Memory B cell (primary cell): ENCODE data around the gene MMP15.
"Not testable (repeated sequence)": the region's sequence is repeated elsewhere in the genome, so short reads cannot be mapped to it uniquely, and the experiment has no call there.

Source experiments
- ATAC-seq: fragments of 150-1000 bp; cut with Tn5 transposase; 2 replicates; pipeline ENCODE4 v1.10.0; 2021; ENCODE audit warnings: low read depth, mild to moderate bottlenecking, moderate library complexity
- DNase-seq, 2 donors: peaks; one replicate each; pipeline ENCODE4 v3.0.0; 2022; ENCODE audit warnings: low spot score in 2 of 2
- H3K27ac Mint-ChIP-seq: one replicate; pipeline ENCODE4 v1.8.0; 2022; ENCODE audit warnings: mild to moderate bottlenecking, moderate library complexity, mixed read lengths
- H3K27me3 Mint-ChIP-seq: one replicate; pipeline ENCODE4 v1.8.0; 2022; ENCODE audit warnings: mixed read lengths
- H3K36me3 Mint-ChIP-seq: one replicate; pipeline ENCODE4 v1.8.0; 2022; ENCODE audit warnings: mild to moderate bottlenecking, mixed read lengths
- H3K4me1 Mint-ChIP-seq: one replicate; pipeline ENCODE4 v1.8.0; 2022; ENCODE audit warnings: mixed read lengths
- H3K4me3 Mint-ChIP-seq: one replicate; pipeline ENCODE4 v1.8.0; 2022; ENCODE audit warnings: mild to moderate bottlenecking, moderate library complexity, mixed read lengths
- H3K9me3 Mint-ChIP-seq: one replicate; pipeline ENCODE4 v1.8.0; 2022; ENCODE audit warnings: mixed read lengths

MMP15 gene

DNA sequence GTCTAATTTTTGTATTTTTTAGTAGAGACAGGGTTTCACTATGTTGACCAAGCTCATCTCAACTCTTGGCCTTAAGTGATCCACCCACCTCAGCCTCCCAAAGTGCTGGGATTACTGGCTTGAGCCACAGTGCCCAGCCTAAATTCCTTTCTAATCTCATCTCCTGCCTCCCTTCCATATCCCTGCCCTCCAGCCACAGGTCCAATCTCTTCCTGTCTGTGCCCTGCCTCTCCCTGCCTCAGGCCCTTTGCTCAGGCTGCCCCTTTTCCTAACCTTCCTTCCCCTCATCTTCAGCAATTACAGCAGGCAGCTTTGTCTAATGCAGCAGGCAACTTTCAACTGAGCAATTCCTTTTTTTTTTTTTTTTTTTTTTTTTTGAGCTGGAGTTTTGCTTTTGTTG lies 56.8 kb downstream of the MMP15 start:
- Mint-ChIP-seq H3K27me3 (peaks cover 2% of the 10 kb centered on the region), H3K9me3 (no peaks in the 10 kb centered on the region), H3K4me1 (no peaks in the 10 kb centered on the region), H3K36me3 (no peaks in the 10 kb centered on the region), H3K4me3 (no peak overlapping the region), H3K27ac (no peak overlapping the region)
- ATAC-seq = no peak
- no peak for DNase-seq

DNA sequence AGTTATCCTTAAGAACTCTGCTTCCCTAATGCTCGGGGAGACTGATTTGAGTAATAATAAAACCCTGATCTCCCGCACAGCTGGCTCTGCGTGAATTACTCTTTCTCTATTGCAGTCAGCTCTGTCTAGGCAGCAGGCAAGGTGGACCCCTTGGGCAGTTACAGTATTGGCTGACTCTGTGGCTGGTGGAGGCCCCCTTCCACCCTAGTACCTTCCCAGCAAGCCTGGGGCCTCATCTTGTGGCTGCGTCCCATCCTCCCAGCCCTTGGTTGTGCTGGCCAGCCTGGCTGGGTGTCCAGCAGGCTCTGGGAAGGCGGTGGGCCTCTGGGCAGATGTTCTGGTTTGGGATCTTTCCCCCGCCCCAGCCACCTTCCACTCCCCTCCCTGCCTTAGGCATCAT lies 59.1 kb downstream of the MMP15 start:
- no peak overlapping the region for H3K27ac Mint-ChIP-seq
- DNase-seq (no peak), ATAC-seq (no peak)
- H3K9me3 Mint-ChIP-seq = no peaks in the 10 kb centered on the region
- H3K4me3 Mint-ChIP-seq = no peak overlapping the region
- H3K27me3 Mint-ChIP-seq = peaks cover 2% of the 10 kb centered on the region
- H3K36me3 Mint-ChIP-seq = no peaks in the 10 kb centered on the region
- H3K4me1 Mint-ChIP-seq = no peaks in the 10 kb centered on the region

DNA sequence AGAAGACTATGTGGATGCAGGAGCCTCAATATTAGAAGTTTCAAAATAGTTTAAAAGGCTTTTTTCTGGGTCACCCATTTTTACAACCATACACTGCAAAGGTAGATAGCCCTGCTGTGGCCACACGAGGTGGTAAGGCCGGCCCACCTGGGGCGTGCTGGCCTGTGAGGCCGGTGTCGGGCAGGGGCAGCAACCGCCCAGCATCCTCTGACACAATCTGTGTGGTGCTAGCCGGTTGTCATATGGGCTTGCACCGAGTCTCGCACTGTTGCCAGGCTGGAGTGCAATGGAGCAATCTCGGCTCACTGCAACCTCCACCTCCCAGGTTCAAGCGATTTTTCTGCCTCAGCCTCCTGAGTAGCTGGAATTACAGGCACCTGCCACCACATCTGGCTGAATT lies 59.6 kb downstream of the MMP15 start:
- DNase-seq = no peak
- H3K27ac Mint-ChIP-seq = no peak overlapping the region
- H3K4me3 Mint-ChIP-seq = no peak overlapping the region
- H3K27me3 Mint-ChIP-seq = peaks cover 2% of the 10 kb centered on the region
- H3K9me3 Mint-ChIP-seq = no peaks in the 10 kb centered on the region
- ATAC-seq = no peak
- H3K4me1 Mint-ChIP-seq = no peaks in the 10 kb centered on the region
- no peaks in the 10 kb centered on the region for H3K36me3 Mint-ChIP-seq

DNA sequence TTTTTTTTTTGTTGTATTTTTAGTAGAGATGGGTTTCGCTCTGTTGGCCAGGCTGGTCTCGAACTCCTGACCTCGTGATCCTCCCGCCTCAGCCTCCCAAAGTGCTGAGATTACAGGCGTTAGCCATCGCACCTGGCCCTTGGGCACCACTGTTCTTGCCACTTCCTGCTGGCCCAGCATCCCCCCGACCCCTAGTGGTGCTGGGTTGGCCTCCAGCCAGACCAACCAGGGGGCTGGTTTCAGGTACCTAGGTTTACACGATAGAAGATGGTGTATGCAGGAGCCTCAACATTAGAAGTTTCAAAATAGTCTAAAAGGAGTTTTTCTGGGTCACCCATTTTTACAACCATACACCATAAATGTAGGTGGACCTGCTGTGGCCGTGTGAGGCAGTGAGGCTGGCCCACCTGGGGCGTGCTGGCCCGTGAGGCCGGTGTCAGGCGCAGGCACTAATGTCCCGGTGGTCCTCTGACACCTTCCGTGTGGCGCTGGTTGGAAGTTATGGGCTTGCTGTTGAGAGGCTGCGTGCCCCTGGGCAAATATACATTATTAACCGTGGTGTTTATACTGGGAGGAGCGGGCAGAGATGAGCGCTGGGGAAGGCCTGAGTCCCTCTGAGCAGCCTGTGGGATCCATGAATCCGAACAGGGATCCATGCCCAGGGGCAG lies 60.2 kb downstream of the MMP15 start:
- ATAC-seq (no peak), DNase-seq (no peak)
- Mint-ChIP-seq H3K9me3 (no peaks in the 10 kb centered on the region), H3K4me1 (no peaks in the 10 kb centered on the region), H3K27ac (no peak overlapping the region), H3K36me3 (no peaks in the 10 kb centered on the region), H3K27me3 (peaks cover 2% of the 10 kb centered on the region), H3K4me3 (no peak overlapping the region)

DNA sequence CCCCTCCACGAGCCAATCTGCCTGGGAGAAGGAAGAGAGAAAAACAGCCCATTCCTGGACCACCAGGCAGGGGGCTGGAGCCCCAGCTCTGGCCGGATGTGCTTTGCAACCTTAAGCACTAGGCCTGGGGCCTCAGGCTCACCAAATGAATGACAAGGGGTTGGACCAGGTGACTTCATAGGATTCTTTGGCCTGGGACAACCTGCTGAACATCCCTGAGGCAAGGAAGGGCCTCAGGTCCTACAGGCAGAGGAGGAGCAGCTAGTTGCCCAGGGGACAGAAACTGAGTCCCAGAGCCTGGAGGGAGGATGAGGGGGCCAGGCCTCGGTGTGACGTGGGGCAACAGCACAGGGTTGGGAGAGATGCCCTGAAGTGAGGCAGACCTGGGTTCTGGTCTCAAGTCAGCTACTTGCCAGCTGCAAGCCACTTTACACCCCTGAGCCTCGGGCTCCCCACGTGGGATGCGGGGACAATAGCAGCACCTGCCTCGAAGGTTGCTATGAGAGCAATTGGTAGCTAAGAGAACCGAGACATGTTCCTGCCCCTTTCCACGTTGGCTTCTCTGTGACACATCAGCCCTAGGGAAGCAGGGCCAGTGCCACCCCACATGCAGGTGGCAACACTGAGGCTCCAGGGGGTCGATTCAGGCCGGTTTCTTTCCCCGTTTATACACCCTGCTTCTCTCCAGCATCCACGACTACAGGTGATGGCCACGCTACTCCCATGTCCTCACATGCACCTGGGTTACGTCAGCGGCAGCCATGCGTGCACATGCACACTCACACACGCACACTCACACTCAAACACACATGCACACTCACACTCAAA lies 61.0 kb downstream of the MMP15 start:
- H3K4me1 Mint-ChIP-seq = no peaks in the 10 kb centered on the region
- H3K9me3 Mint-ChIP-seq = no peaks in the 10 kb centered on the region
- DNase-seq (no peak), ATAC-seq (no peak)
- H3K4me3 Mint-ChIP-seq = no peak overlapping the region
- H3K36me3 Mint-ChIP-seq = no peaks in the 10 kb centered on the region
- H3K27me3 Mint-ChIP-seq = peaks cover 2% of the 10 kb centered on the region
- no peak overlapping the region for H3K27ac Mint-ChIP-seq

DNA sequence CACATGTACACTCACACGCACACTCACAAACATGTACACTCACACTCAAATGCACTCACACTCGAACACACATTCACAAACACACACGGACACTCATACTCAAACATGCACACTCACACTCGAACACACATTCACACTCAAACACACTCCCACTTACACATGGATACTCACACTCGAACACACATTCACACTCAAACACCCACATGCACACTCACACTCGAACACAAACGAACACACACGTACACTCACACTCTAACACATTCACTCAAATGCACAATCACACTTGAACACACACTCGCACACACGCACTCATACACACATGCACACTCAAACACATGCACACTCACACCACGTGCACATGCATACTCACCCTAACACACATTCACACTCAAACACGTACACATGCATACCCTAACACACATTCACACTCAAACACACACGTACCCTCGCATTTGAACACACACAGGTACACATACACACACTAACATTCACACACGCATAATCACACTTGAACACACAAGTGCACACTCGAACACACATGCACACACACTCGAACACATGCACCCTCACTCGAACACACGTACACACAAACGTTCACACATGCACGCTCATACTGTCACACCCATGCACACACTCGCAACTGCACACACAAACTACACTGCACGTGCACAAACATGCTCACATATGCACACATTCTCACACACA lies 61.8 kb downstream of the MMP15 start:
- H3K36me3 Mint-ChIP-seq = no peaks in the 10 kb centered on the region
- no peaks in the 10 kb centered on the region for H3K4me1 Mint-ChIP-seq
- H3K27me3 Mint-ChIP-seq = peaks cover 2% of the 10 kb centered on the region
- H3K4me3 Mint-ChIP-seq = no peak overlapping the region
- H3K9me3 Mint-ChIP-seq = no peaks in the 10 kb centered on the region
- no peak for DNase-seq
- ATAC-seq = no peak
- no peak overlapping the region for H3K27ac Mint-ChIP-seq

DNA sequence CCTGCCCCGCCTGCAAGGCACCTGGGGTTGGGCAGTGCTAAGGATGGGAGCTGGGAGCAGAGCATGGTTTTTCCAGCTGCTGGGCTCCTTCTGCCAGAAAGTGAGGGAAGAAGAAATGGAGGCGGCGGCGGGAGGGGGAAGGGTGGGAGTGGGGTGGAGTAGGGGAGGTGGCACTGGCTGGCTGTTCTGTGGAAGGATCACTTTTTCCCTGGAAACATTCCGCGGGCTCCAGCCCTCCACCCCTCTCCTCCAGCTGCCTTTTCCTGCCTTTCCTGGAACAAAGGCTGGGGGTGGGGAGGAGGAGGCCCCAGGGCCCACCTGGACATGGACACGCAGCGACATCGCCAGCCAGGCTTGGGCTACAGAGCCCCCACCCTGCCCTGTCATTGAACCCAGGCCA lies 62.5 kb downstream of the MMP15 start:
- no peak for ATAC-seq
- H3K27ac Mint-ChIP-seq = no peak overlapping the region
- no peaks in the 10 kb centered on the region for H3K4me1 Mint-ChIP-seq
- no peaks in the 10 kb centered on the region for H3K9me3 Mint-ChIP-seq
- no peaks in the 10 kb centered on the region for H3K27me3 Mint-ChIP-seq
- no peak overlapping the region for H3K4me3 Mint-ChIP-seq
- DNase-seq = no peak
- H3K36me3 Mint-ChIP-seq = no peaks in the 10 kb centered on the region

DNA sequence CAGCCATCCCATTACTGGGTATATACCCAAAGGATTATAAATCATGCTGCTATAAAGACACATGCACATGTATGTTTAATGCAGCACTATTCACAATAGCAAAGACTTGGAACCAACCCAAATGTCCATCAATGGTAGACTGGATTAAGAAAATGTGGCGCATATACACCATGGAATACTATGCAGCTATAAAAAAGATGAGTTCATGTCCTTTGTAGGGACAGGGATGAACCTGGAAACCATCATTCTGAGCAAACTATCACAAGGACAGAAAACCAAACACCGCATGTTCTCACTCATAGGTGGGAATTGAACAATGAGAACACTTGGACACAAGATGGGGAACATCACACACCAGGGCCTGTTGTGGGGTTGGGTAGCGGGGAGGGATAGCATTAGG lies 64.8 kb downstream of the MMP15 start:
- not testable (repeated sequence) for H3K9me3 Mint-ChIP-seq, H3K4me3 Mint-ChIP-seq, H3K36me3 Mint-ChIP-seq, H3K27ac Mint-ChIP-seq, H3K4me1 Mint-ChIP-seq, DNase-seq, H3K27me3 Mint-ChIP-seq, ATAC-seq

DNA sequence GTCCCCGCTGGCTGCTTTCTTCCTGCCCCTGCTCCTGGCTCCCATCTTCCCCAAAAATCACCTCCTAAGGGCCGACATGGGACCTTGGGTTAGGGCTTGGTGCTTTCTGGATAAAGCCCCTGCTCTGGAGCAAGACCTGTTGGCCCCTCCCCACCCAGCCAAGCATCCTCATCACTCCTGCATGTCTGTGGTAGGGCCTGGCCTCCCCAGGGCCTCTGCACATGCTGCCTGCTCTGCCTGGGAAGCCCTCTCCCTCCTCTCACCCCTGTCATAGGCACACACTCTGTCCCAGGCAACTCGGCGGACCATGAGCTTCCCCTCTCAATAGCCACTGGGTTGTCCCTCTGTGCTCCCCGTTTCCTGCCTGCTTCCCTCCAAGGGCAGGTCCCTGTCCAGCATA lies 68.5 kb downstream of the MMP15 start:
- ATAC-seq (no peak), DNase-seq (no peak)
- no peak overlapping the region for H3K4me3 Mint-ChIP-seq
- peaks cover 12% of the 10 kb centered on the region for H3K27me3 Mint-ChIP-seq
- no peaks in the 10 kb centered on the region for H3K36me3 Mint-ChIP-seq
- H3K27ac Mint-ChIP-seq = no peak overlapping the region
- H3K9me3 Mint-ChIP-seq = no peaks in the 10 kb centered on the region
- H3K4me1 Mint-ChIP-seq = peaks cover 2% of the 10 kb centered on the region

DNA sequence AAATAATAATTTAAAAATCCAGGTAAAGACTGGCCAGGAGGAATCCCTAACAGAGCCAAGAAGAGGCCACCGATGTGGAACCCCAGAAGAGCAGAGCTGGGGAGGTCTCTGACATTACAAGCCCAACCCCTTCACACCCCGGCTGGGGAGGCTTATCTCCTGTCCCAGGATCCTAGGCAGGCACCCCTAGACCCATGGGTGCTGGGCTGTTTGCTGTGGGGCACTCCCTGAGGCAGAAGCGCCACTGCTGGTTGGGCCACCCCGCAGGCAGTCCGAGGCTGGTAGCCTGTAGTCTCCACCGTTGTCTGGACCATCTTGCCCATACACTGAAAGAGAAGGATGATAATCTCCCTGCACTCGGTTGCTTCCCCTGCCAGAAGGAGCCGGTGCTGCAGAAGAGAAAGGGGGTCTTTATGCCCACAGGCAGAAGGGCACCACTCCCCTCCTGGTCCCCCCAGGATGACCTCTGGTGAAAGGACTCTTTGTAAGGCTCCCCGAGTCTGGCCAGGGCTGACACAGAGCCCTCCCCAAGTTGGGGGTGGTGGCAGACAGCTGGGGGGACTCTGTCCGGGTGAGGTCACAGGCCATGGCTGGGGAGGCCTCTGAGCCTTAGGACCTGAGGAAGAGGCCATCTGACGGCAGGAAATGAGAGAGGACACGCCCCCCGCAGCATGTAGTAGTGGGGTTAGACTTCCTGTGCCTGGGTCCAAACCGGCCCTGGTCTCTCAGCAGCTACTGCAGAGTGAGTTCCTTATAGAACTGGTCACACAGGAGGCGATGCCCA lies 69.4 kb downstream of the MMP15 start:
- peaks cover 2% of the 10 kb centered on the region for H3K4me1 Mint-ChIP-seq
- DNase-seq (no peak), ATAC-seq (no peak)
- H3K9me3 Mint-ChIP-seq = no peaks in the 10 kb centered on the region
- H3K4me3 Mint-ChIP-seq = no peak overlapping the region
- H3K27me3 Mint-ChIP-seq = peaks cover 12% of the 10 kb centered on the region
- H3K27ac Mint-ChIP-seq = no peak overlapping the region
- H3K36me3 Mint-ChIP-seq = no peaks in the 10 kb centered on the region

DNA sequence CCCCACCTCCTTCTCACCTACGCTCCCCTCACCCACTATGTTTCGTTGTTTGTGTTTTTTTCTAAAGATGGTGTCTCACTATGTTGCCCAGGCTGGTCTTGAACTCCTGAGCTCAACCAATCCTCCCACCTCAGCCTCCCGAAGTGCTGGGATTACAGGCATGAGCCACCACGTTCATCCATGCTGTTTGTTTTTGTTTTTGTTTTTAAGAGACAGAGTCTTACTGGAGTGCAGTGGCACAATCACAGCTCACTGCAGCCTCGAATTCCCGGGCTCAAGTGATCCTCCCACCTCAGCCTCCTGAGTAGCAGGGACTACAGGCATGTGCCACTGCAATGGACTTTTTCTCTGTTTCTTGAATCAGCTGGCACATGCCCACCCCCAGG lies 70.0 kb downstream of the MMP15 start:
- H3K36me3 Mint-ChIP-seq, DNase-seq, ATAC-seq, H3K27ac Mint-ChIP-seq, H3K4me1 Mint-ChIP-seq, H3K9me3 Mint-ChIP-seq, H3K4me3 Mint-ChIP-seq: not testable (repeated sequence)
- peaks cover 12% of the 10 kb centered on the region for H3K27me3 Mint-ChIP-seq

DNA sequence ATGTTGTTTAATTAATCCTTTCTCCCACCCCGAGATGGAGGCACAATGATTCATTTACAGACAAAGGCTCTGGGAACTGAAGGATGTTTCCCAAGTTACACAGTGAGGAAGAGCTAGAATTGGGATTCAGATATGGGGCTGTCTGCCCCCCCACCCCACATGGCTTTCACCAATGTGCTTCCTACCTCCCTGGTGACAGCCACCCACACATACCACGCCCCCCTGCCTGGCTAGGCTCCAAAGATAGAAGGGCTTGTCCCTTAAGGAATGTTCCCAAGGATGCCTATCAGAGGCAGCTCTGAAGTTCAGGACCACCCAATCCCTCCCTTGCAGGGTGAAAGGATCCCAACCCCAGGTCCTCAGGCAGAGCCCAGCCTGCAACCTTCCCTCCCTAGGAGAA lies 70.7 kb downstream of the MMP15 start:
- Mint-ChIP-seq H3K36me3 (no peaks in the 10 kb centered on the region), H3K27ac (no peak overlapping the region), H3K27me3 (peaks cover 12% of the 10 kb centered on the region), H3K4me1 (peaks cover 2% of the 10 kb centered on the region), H3K4me3 (no peak overlapping the region), H3K9me3 (no peaks in the 10 kb centered on the region)
- ATAC-seq (no peak), DNase-seq (no peak)
